Measurements from ENCODE around the gene PTPN6. TPM values are rescaled to one million over a fixed set of nuclear protein-coding genes. Genes with fewer than 3 reads are reported as not detected.

The PTPN6 gene
- total and polyA plus RNA-seq, 12 donors = 2.9 to 32.5 (median 5.8) TPM

GRCh38 chr12:6915789-6916285, 35.3 kb upstream of the PTPN6 start:
- no peaks in the 10 kb centered on the region for H3K9me3 ChIP-seq
- no peak overlapping the region for H3K27ac ChIP-seq
- H3K4me3 ChIP-seq = peak overlapping the region in 1 of 10 donors; percentile 73
- peaks cover 0 to 21% (median 0%) of the 10 kb centered on the region in 9 donors for H3K36me3 ChIP-seq
- TF ChIP-seq, protein P1, sequence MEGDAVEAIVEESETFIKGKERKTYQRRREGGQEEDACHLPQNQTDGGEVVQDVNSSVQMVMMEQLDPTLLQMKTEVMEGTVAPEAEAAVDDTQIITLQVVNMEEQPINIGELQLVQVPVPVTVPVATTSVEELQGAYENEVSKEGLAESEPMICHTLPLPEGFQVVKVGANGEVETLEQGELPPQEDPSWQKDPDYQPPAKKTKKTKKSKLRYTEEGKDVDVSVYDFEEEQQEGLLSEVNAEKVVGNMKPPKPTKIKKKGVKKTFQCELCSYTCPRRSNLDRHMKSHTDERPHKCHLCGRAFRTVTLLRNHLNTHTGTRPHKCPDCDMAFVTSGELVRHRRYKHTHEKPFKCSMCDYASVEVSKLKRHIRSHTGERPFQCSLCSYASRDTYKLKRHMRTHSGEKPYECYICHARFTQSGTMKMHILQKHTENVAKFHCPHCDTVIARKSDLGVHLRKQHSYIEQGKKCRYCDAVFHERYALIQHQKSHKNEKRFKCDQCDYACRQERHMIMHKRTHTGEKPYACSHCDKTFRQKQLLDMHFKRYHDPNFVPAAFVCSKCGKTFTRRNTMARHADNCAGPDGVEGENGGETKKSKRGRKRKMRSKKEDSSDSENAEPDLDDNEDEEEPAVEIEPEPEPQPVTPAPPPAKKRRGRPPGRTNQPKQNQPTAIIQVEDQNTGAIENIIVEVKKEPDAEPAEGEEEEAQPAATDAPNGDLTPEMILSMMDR (IDR thresholded peaks at IDR 0.05) = no peak
- 75 to 86% methylated on average over 14 of the region's 14 CpGs for WGBS, 2 donors
- ATAC-seq (no peak), DNase-seq (peak in 1 of 2 donors; percentile 36)
- intact Hi-C loops (cut with DNase I) = no loop called here
- H3K4me1 ChIP-seq = peaks cover 0 to 23% (median 16%) of the 10 kb centered on the region in 9 donors
- peaks cover 0 to 39% (median 0%) of the 10 kb centered on the region in 7 donors for H3K27me3 ChIP-seq

GRCh38 chr12:6916426-6917200, 34.5 kb upstream of the PTPN6 start:
- Histone ChIP-seq H3K9me3 (no peaks in the 10 kb centered on the region), H3K27me3 (peaks cover 0 to 39% (median 0%) of the 10 kb centered on the region in 7 donors), H3K36me3 (peaks cover 0 to 23% (median 0%) of the 10 kb centered on the region in 9 donors), H3K4me1 (peaks cover 0 to 23% (median 16%) of the 10 kb centered on the region in 9 donors), H3K4me3 (no peak overlapping the region), H3K27ac (no peak overlapping the region)
- intact Hi-C loops (cut with DNase I) = no loop called here
- TF ChIP-seq, protein P1 (IDR thresholded peaks at IDR 0.05) = no peak
- DNase-seq (no peak), ATAC-seq (no peak)
- WGBS, 2 donors = 90 to 91% methylated on average over 11 of the region's 11 CpGs

DNA sequence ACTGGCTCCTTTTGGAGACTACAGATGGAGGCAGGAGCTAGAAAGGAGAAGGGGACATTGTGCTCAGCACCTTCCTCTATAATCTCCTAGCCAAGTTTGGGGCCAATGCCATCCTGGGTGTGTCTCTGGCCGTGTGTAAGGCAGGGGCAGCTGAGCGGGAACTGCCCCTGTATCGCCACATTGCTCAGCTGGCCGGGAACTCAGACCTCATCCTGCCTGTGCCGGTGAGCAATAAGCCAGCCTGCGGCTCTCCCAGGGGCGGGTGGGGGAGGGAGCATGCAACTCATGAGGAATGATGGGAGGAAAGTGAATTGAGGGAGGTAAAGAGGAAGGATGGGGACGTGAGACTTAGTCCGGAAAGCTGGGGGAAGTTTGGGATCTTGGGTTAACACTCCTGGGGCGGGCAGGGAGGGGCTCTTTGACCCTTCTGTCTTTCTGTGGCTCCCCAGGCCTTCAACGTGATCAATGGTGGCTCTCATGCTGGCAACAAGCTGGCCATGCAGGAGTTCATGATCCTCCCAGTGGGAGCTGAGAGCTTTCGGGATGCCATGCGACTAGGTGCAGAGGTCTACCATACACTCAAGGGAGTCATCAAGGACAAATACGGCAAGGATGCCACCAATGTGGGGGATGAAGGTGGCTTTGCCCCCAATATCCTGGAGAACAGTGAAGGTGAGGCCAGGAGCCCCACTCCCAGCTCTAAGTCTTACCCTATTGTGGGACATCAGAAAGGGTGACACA, 33.5 kb upstream of the PTPN6 start:
- intact Hi-C loops (cut with DNase I) = no loop called here
- 80 to 81% methylated on average over 14 of the region's 14 CpGs for WGBS, 2 donors
- Histone ChIP-seq H3K9me3 (no peaks in the 10 kb centered on the region), H3K4me3 (no peak overlapping the region), H3K4me1 (peaks cover 0 to 26% (median 16%) of the 10 kb centered on the region in 9 donors), H3K27me3 (peaks cover 0 to 31% (median 0%) of the 10 kb centered on the region in 7 donors), H3K36me3 (peaks cover 0 to 34% (median 0%) of the 10 kb centered on the region in 9 donors), H3K27ac (no peak overlapping the region)
- DNase-seq (no peak), ATAC-seq (no peak)
- TF ChIP-seq, protein P1 (IDR thresholded peaks at IDR 0.05) = no peak

GRCh38 chr12:6919588-6919987, 31.6 kb upstream of the PTPN6 start:
- 69 to 73% methylated on average over 7 of the region's 7 CpGs for WGBS, 2 donors
- Histone ChIP-seq H3K4me1 (peaks cover 2 to 32% (median 17%) of the 10 kb centered on the region in 9 donors), H3K27me3 (peaks cover 0 to 14% (median 0%) of the 10 kb centered on the region in 7 donors), H3K4me3 (no peak overlapping the region), H3K36me3 (peaks cover 0 to 37% (median 0%) of the 10 kb centered on the region in 9 donors), H3K9me3 (no peaks in the 10 kb centered on the region), H3K27ac (no peak overlapping the region)
- no peak for ATAC-seq
- TF ChIP-seq, protein P1 (IDR thresholded peaks at IDR 0.05) = no peak
- DNase-seq = no peak
- intact Hi-C loops (cut with DNase I) = no loop called here

Measured in heart right ventricle (tissue), 16 donors.